Right atrium auricular region (tissue), 2 donors: ENCODE data around the gene NKAIN4. TPM values are rescaled to one million over a fixed set of nuclear protein-coding genes. Genes with fewer than 3 reads are reported as not detected.

Experiments
- DNase-seq: peaks from one replicate; pipeline ENCODE4 v3.0.0-alpha.2; 2019; ENCODE audit warnings: low spot score
- H3K27ac ChIP-seq, 2 donors: fragments of 200-600 bp; sonication (generic); 1 replicate in 1 of 2; 2 replicates in 1 of 2; pipeline ENCODE4 v1.5.1; 2016 to 2019
- H3K27me3 ChIP-seq, 2 donors: fragments of 200-600 bp; sonication (generic); one replicate each; pipeline versions ENCODE4 v1.5.1 to v1.6.0; 2017 to 2019
- H3K36me3 ChIP-seq: fragments of 200-600 bp; sonication (generic); one replicate; pipeline ENCODE4 v1.5.1; 2016
- H3K4me1 ChIP-seq, 2 donors: fragments of 200-600 bp; sonication (generic); one replicate each; pipeline versions ENCODE4 v1.5.1 to v1.6.0; 2017 to 2019
- H3K4me3 ChIP-seq, 2 donors: fragments of 200-600 bp; sonication (generic); 1 replicate in 1 of 2; 2 replicates in 1 of 2; pipeline ENCODE4 v1.5.1; 2017 to 2019; ENCODE audit warnings: mild to moderate bottlenecking in 1 of 2, moderate library complexity in 1 of 2
- H3K9me3 ChIP-seq, 2 donors: fragments of 200-600 bp; sonication (generic); one replicate each; pipeline ENCODE4 v1.5.1; 2019
- total RNA-seq, 2 donors: library from RNA; depleted of rRNA; stranded (reverse); fragments of >200 nt; gene quantifications; one replicate each; pipeline ENCODE4 v1.1.0, GENCODE V29; 2016
- TF ChIP-seq, protein P1 (sequence below), 2 donors: fragments of 200-600 bp; sonication (generic); IDR thresholded peaks; one replicate each; pipeline ENCODE4 v1.5.1; 2019; ENCODE audit warnings: antibody characterized with exemption in 2 of 2

The NKAIN4 gene
- total RNA-seq, 2 donors from 2014 or later: not detected

DNA sequence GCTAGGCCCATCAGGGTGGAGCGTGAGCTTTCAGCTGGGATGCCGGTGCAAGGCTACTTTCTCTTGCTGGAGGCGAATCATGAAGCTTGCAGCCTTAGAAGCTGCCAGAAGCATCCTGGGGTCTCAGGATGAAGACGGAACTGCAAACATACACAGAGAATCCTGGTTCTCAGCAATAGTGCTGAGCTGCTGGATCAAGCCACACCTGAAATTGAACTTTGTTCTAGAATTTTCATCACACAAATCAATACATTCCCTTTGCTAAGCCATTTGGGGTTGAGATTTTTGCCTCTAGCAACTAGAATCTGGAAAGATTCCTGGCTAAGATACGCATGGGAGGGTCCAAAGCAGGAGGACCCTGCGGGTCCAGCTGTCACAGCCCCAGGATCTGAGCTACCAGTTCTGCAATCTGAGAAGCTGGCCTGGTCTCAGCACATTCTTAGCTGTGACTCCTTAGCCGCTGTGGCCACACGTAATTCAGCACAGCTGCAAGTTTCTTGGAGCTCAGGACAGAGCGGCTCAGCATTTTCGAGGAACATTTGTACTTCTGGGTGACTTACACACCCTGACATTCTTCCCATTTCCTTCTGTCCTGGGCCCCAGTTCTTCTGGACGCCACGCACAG, 11.7 kb upstream of the NKAIN4 start:
- H3K9me3 ChIP-seq: no peaks in the 10 kb centered on the region
- H3K27ac ChIP-seq: no peak overlapping the region
- no peaks in the 10 kb centered on the region for H3K36me3 ChIP-seq
- no peaks in the 10 kb centered on the region for H3K4me1 ChIP-seq
- no peaks in the 10 kb centered on the region for H3K27me3 ChIP-seq
- TF ChIP-seq, protein P1, sequence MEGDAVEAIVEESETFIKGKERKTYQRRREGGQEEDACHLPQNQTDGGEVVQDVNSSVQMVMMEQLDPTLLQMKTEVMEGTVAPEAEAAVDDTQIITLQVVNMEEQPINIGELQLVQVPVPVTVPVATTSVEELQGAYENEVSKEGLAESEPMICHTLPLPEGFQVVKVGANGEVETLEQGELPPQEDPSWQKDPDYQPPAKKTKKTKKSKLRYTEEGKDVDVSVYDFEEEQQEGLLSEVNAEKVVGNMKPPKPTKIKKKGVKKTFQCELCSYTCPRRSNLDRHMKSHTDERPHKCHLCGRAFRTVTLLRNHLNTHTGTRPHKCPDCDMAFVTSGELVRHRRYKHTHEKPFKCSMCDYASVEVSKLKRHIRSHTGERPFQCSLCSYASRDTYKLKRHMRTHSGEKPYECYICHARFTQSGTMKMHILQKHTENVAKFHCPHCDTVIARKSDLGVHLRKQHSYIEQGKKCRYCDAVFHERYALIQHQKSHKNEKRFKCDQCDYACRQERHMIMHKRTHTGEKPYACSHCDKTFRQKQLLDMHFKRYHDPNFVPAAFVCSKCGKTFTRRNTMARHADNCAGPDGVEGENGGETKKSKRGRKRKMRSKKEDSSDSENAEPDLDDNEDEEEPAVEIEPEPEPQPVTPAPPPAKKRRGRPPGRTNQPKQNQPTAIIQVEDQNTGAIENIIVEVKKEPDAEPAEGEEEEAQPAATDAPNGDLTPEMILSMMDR (IDR thresholded peaks at IDR 0.05): no peak
- no peak for DNase-seq
- no peak overlapping the region for H3K4me3 ChIP-seq

DNA sequence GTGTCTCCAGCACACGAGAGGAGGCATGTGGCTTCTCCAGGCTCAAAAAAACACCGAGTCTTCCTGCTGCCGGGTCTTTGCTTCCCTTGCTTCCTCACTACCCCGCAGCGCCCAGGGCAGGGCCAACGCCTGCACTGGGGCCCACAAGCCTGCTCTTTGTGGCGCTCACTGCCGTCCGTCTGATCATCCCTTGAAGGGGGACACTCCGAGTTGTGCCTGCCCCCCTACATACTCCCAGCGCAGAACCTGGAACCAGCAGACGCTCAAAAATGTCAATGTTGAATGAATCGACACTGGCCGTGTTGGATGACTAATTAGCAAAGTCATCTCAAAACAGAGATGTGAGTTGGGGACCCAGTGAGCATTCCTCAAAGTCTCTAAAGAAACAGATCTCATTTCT, 10.3 kb upstream of the NKAIN4 start:
- H3K27me3 ChIP-seq: no peaks in the 10 kb centered on the region
- no peak for DNase-seq
- H3K9me3 ChIP-seq: no peaks in the 10 kb centered on the region
- H3K27ac ChIP-seq: no peak overlapping the region
- no peaks in the 10 kb centered on the region for H3K4me1 ChIP-seq
- no peak overlapping the region for H3K4me3 ChIP-seq
- no peaks in the 10 kb centered on the region for H3K36me3 ChIP-seq
- TF ChIP-seq, protein P1 (IDR thresholded peaks at IDR 0.05): no peak

DNA sequence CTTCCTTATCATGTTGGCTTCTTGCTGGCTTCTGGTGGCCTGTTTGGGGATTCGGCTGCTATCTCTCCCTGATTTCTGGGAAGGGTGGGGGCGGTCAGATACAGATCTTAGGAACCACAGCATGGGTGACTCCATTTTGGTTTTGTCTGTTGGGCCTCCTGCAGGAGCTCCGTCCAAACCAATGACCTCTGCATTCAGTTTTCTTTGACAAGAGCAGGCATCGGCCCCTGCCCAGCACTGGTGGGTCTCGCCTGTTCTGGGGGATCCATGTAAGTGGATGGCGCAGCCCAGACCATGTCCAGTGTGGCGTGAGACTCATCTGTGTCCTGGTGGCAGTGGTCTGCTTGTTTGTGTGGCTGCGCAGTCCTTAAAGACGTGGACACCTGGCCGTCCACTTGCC, 9.7 kb upstream of the NKAIN4 start:
- Histone ChIP-seq H3K9me3 (no peaks in the 10 kb centered on the region), H3K4me1 (no peaks in the 10 kb centered on the region), H3K36me3 (no peaks in the 10 kb centered on the region), H3K27me3 (no peaks in the 10 kb centered on the region), H3K4me3 (no peak overlapping the region), H3K27ac (no peak overlapping the region)
- DNase-seq: no peak
- TF ChIP-seq, protein P1 (IDR thresholded peaks at IDR 0.05): no peak

DNA sequence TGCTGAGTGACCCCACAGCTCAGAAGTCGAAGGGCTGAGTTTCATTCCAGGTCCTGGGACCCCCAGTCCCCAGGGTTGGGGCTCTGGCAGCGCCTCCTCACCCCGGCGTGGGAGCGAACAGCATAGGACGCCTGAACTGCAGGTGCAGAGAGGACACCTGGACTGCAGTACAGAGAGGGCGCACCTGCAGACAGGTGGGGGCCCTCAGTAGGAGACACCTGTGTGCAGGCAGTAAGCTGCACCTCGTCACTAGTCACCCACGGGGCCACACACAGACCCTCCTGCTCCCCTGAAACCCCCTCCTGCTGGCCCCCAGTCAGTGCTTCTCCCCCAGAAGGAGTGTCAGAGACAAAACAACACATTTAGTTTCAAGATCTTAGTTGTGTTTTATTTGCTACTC, 8.6 kb upstream of the NKAIN4 start:
- H3K27me3 ChIP-seq: no peaks in the 10 kb centered on the region
- no peak for DNase-seq

DNA sequence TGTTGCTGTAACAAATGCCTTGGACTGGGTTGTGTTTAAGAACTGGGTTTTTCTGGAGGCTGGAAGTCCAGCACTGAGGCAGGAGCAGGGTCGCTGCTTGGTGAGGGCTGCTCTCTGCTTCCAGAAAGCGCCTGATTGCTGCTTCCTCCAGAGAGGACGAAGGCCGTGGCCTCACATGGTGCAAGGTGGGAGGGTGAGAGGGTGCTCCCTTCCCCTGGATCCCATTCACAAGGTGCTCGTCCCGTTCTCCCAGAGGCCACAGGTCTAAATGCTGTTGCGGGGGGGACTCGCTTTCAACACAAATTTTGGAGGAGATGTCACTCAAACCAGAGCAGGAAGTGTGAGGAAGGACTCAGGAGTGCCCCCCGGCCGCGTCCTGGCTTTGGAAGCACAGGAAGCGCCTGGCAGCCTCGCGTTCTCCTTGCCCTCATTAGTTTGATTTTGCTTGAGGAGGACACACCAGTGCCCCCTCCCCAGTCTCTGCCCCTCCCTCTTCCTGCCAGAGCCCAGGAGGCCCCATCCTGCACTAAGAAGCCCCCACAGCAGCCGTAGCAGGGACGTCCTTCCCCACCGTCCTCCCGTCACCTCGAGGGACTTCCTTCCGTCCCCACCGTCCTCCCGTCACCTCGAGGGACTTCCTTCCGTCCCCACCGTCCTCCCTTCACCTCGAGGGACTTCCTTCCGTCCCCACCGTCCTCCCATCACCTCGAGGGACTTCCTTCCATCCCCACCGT, 7.7 kb upstream of the NKAIN4 start:
- Histone ChIP-seq H3K9me3 (no peaks in the 10 kb centered on the region), H3K27ac (no peak overlapping the region), H3K27me3 (no peaks in the 10 kb centered on the region), H3K4me1 (no peaks in the 10 kb centered on the region), H3K36me3 (no peaks in the 10 kb centered on the region), H3K4me3 (no peak overlapping the region)
- DNase-seq: no peak
- TF ChIP-seq, protein P1 (IDR thresholded peaks at IDR 0.05): no peak

More for the DNA sequence above, 8.6 kb upstream of the NKAIN4 start:
- TF ChIP-seq, protein P1 (IDR thresholded peaks at IDR 0.05): no peak
- Histone ChIP-seq H3K4me3 (no peak overlapping the region), H3K36me3 (no peaks in the 10 kb centered on the region), H3K4me1 (no peaks in the 10 kb centered on the region), H3K27ac (no peak overlapping the region), H3K9me3 (no peaks in the 10 kb centered on the region)
